NB4 (cell line): ENCODE results near the gene USH2A.

Experiments used
- CTCF ChIP-seq: IDR thresholded peaks from one replicate; pipeline ENCODE4 v1.5.1; 2012; ENCODE audit warnings: low read depth, low read length
- MAX ChIP-seq: IDR thresholded peaks from 2 replicates; pipeline ENCODE4 v1.6.1; 2011; ENCODE audit warnings: low read depth, low read length
- POLR2A ChIP-seq: IDR thresholded peaks from 2 replicates; pipeline ENCODE4 v1.6.1; 2011; ENCODE audit warnings: mild to moderate bottlenecking; ENCODE audit not compliant: insufficient read length; ENCODE audit errors: extremely low read depth

GRCh38 chr1:215794156-215794555 lies 629.1 kb downstream of the USH2A start:
- TF ChIP-seq MAX (no peak), CTCF (no peak), POLR2A (no peak)
